HFFc6 (cell line): Measurements from ENCODE around the gene SLC6A9. TPM values are rescaled to one million over a fixed set of nuclear protein-coding genes. Genes with fewer than 3 reads are reported as not detected.

Experiments used
- DNase-seq: peaks from one replicate; pipeline ENCODE4 v3.0.0-alpha.2; 2018
- H3K27ac Mint-ChIP-seq: 2 replicates; pipeline ENCODE4 v1.8.0; 2020; ENCODE audit warnings: mild to moderate bottlenecking, mixed read lengths
- H3K27me3 Mint-ChIP-seq: 2 replicates; pipeline ENCODE4 v1.8.0; 2021; ENCODE audit warnings: mild to moderate bottlenecking, moderate library complexity, mixed read lengths; ENCODE audit not compliant: insufficient read depth
- H3K36me3 Mint-ChIP-seq: 2 replicates; pipeline ENCODE4 v1.8.0; 2021; ENCODE audit warnings: low read depth, mixed read lengths
- H3K4me1 Mint-ChIP-seq: 2 replicates; pipeline ENCODE4 v1.8.0; 2020; ENCODE audit warnings: low read depth, mixed read lengths
- H3K4me3 Mint-ChIP-seq: 2 replicates; pipeline ENCODE4 v1.8.0; 2020; ENCODE audit warnings: mild to moderate bottlenecking, moderate library complexity, mixed read lengths
- H3K9me3 Mint-ChIP-seq: 2 replicates; pipeline ENCODE4 v1.8.0; 2020; ENCODE audit warnings: mild to moderate bottlenecking, mixed read lengths
- total RNA-seq, 6 experiments: library from RNA; stranded (reverse); fragmentation: NEBNext Ultra II Directional; extraction: Animal tissue kit (Norgen Biotek cat#: 25700); gene quantifications; 2 replicates in 1 of 6; 3 replicates in 5 of 6; pipeline ENCODE4 v1.2.3, GENCODE V29; 2021
- TF ChIP-seq, protein P1 (sequence below): fragments of 200-600 bp; sonication (generic); IDR thresholded peaks from 2 replicates; pipeline ENCODE4 v1.5.0; 2021; ENCODE audit warnings: antibody characterized with exemption, mild to moderate bottlenecking

Gene SLC6A9
- total RNA-seq, 6 experiments from 2014 or later, result 8.3 to 11.0 (median 9.3) TPM

DNA sequence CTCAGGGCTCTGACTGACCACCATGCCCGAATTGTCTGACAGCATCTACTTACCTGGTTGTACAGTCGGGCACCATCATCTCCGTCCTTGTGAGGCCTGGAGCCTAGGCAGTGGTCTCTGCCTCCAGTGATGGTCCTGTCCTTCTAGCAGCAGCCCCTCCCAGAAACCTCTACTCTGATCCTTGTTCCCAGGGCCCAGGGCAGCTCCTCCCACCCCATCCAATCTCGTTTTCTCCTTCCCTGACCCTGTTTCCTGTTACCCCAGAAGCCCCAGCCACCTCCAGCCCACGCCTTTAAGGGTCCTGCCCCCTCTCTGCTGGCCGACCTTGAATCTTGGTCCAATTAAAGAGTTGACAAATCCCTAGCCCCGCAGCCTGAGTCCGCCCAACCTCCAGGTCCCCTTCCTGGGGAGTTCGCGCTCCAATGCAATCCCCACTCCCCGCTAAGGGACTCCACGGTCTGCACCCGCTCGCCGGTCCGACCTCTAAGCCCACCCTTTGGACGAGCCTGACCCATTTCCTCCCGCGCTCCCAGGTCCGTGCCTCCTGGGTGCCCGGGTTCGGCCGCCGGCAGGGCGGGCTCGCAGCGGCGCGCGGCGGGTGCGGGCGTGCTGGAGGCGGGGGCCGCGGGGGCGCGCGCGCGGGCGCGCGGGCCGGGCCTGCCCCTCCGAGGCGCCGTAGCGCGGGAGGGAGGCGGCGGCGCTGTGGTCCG, 52.6 kb downstream of the SLC6A9 start, which contains the start of gene B4GALT2:
TSS of gene B4GALT2 (plus strand) at position 660 of the 710 bp plus-strand sequence. CDS start 1,951 bp downstream, outside the sequence.
- Mint-ChIP-seq H3K4me3 (peak within 1 kb of the TSS; percentile 92), H3K36me3 (peaks cover 46% of the 10 kb centered on the region), H3K4me1 (peaks cover 63% of the 10 kb centered on the region), H3K27me3 (peaks cover 6% of the 10 kb centered on the region), H3K9me3 (no peaks in the 10 kb centered on the region), H3K27ac (peak within 1 kb of the TSS; percentile 87)
- DNase-seq, result no peak
- TF ChIP-seq, protein P1, sequence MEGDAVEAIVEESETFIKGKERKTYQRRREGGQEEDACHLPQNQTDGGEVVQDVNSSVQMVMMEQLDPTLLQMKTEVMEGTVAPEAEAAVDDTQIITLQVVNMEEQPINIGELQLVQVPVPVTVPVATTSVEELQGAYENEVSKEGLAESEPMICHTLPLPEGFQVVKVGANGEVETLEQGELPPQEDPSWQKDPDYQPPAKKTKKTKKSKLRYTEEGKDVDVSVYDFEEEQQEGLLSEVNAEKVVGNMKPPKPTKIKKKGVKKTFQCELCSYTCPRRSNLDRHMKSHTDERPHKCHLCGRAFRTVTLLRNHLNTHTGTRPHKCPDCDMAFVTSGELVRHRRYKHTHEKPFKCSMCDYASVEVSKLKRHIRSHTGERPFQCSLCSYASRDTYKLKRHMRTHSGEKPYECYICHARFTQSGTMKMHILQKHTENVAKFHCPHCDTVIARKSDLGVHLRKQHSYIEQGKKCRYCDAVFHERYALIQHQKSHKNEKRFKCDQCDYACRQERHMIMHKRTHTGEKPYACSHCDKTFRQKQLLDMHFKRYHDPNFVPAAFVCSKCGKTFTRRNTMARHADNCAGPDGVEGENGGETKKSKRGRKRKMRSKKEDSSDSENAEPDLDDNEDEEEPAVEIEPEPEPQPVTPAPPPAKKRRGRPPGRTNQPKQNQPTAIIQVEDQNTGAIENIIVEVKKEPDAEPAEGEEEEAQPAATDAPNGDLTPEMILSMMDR, result no peak

DNA sequence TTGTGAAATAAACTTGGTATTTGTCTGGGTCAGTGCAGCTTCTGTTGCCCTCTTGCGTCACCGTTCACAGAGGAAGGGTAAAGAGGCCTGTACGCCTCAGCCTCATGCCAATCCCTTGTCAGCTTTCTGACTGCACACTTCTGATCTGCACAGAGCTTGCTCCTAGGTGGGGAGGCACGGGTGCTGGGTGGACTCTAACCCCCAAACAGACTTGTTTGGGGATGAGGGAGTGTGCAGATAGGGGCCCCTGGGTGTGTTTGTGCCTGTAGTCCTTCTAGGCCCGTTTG, 53.1 kb downstream of the SLC6A9 start:
- DNase-seq, result no peak
- Mint-ChIP-seq H3K4me3 (peak overlapping the region; percentile 85), H3K36me3 (peaks cover 42% of the 10 kb centered on the region), H3K9me3 (no peaks in the 10 kb centered on the region), H3K27me3 (peaks cover 4% of the 10 kb centered on the region; the same call in 1 of the 2 replicates), H3K27ac (peak overlapping the region; percentile 79; the same call in 1 of the 2 replicates), H3K4me1 (peaks cover 62% of the 10 kb centered on the region)
- TF ChIP-seq, protein P1, result no peak

DNA sequence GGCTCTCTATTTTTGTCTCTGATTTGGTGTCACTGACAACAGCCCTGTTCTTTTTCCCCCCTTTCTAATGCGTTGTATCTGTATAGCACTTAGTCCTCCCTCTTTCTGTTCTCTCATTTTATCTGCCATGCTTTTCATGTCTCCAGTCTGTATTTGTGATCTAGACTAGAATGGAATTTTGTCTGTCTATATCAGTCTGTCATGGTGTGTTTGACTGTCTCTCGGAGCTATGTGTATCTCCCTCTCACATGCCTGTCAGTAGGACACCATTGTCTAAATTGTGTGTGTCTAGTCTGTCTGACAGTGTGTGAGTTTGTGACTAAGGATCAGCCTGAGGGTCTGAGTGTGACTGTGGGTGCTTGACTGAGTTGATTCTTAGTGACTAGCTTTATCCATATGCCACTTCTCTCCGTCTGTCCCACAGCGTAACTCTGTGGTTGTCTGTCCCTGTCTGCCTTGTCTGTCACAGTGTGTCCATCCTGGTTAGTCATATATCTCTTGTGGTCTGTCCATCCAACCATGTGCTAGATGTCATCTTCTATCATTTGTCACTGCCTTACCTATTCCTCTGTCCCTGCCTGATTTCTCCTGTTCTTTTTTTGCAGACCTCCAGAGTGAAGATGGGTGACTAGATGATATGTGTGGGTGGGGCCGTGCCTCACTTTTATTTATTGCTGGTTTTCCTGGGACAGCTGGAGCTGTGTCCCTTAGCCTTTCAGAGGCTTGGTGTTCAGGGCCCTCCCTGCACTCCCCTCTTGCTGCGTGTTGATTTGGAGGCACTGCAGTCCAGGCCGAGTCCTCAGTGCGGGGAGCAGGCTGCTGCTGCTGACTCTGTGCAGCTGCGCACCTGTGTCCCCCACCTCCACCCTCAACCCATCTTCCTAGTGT, 53.6 kb downstream of the SLC6A9 start:
- H3K27me3 Mint-ChIP-seq, result peaks cover 4% of the 10 kb centered on the region; the same call in 1 of the 2 replicates
- TF ChIP-seq, protein P1, result no peak
- H3K27ac Mint-ChIP-seq, result peak overlapping the region; percentile 79
- peak overlapping the region; percentile 85 for H3K4me3 Mint-ChIP-seq
- peaks cover 56% of the 10 kb centered on the region for H3K4me1 Mint-ChIP-seq
- peaks cover 37% of the 10 kb centered on the region for H3K36me3 Mint-ChIP-seq
- H3K9me3 Mint-ChIP-seq, result no peaks in the 10 kb centered on the region
- DNase-seq, result no peak

DNA sequence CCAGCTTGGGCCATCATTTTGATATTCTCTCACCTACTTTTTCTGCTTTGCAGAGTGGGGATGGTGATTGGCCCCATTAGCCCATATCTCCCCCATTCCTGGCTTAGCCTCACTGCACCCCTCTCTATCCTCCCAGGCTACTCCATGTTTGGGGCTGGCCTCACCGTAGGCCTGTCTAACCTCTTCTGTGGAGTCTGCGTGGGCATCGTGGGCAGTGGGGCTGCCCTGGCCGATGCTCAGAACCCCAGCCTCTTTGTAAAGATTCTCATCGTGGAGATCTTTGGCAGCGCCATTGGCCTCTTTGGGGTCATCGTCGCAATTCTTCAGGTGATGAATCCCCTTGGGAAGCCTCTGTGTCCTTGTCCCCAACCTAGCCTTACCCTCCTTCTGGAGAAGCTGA, 54.4 kb downstream of the SLC6A9 start:
- Mint-ChIP-seq H3K27ac (no peak overlapping the region; the same call in 1 of the 2 replicates), H3K4me1 (peaks cover 52% of the 10 kb centered on the region)
- no peak for DNase-seq

DNA sequence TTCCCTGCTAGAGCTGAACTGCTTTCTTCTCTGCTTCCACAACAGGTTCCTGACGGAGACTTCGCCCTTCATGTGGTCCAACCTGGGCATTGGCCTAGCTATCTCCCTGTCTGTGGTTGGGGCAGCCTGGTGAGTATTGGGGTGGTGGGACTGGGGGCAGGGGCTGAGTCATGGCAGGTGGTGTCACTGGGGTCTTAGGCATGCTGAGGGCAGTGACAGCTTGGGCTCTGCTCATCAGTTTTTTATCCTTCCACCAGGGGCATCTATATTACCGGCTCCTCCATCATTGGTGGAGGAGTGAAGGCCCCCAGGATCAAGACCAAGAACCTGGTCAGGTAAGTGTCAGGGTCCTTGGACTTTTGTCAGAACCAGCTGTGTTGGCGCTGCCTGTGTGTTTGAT, 55.2 kb downstream of the SLC6A9 start:
- no peak for DNase-seq
- H3K4me3 Mint-ChIP-seq, result peak overlapping the region; percentile 92
- peaks cover 4% of the 10 kb centered on the region; the same call in 1 of the 2 replicates for H3K27me3 Mint-ChIP-seq
- peaks cover 33% of the 10 kb centered on the region for H3K36me3 Mint-ChIP-seq
- no peaks in the 10 kb centered on the region for H3K9me3 Mint-ChIP-seq
- H3K27ac Mint-ChIP-seq, result peak overlapping the region; percentile 81
- TF ChIP-seq, protein P1, result peak; percentile 39
- peaks cover 54% of the 10 kb centered on the region for H3K4me1 Mint-ChIP-seq

More for the DNA sequence above, 54.4 kb downstream of the SLC6A9 start:
- peaks cover 4% of the 10 kb centered on the region; the same call in 1 of the 2 replicates for H3K27me3 Mint-ChIP-seq
- no peaks in the 10 kb centered on the region for H3K9me3 Mint-ChIP-seq
- TF ChIP-seq, protein P1, result no peak
- H3K4me3 Mint-ChIP-seq, result peak overlapping the region; percentile 92
- peaks cover 34% of the 10 kb centered on the region for H3K36me3 Mint-ChIP-seq
